DMS 273 (cell line): Measurements from ENCODE around the gene SREK1IP1.

Experiments used
- DNase-seq: peaks from one replicate; lab custom pipeline; 2025; ENCODE audit not compliant: unreplicated experiment; lab: John Stamatoyannopoulos, UW

Gene SREK1IP1

DNA sequence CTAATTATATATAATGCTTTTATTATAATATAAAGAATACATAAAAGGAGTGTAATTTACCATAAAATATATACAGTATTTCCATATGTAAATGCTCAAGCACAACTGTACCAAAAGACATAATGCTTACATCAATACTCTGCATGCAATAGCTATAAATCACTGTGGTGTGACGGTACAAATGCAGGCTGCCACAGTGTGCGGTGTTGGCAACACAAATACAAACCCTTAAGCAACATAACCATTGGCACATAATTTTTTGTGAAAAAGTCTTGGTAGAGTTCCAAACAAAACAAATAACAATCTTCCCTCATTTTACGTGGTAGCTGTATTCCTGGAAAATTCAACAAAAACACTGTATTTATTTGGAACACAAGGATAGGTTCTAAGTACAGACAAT lies 80.1 kb downstream of the SREK1IP1 start:
- DNase-seq = no peak

GRCh38 chr5:64685866-64686265 lies 82.6 kb downstream of the SREK1IP1 start:
- DNase-seq = peak; percentile 67

DNA sequence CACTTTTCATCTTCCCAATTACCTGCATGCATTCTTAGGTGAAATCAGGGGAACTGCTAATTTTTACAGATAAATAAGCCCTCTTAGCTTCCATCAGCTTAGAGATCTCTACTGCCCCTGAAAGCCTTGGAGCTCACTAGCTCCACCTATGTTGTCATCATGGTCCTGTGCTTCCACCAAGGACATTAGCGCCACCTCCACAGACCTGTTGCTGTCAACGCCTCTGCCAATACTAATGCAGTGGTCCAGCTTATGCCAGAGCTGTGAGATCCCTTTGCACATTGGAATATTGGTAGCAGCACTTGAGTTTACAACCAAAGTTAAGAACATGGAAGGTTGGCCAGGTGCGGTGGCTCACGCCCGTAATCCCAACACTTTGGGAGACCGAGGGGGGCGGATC lies 85.9 kb downstream of the SREK1IP1 start:
- DNase-seq = peak; percentile 7

GRCh38 chr5:64680289-64680688 lies 88.2 kb downstream of the SREK1IP1 start:
- DNase-seq = peak; percentile 49

DNA sequence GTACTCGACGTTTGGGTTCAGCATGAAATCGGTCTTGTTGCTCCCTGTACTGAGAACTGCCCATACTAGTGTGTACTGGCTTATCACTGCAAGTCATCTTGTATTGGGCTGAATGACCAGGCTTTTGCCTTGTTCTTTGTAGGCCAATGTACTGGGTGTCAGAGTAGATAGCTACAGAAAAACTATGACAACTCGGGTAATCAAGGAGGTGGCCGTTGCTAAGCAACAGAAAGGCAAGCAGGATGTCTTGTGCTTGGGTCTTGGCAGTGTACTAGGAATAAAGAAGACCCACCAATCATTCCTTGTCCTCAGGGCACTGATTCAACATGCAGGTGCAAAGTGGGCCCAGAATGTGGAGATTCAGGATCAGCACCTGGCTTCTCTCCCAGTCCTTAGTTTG lies 90.1 kb downstream of the SREK1IP1 start:
- DNase-seq = no peak

- no peak for DNase-seq
These were observed 96.8 kb downstream of the SREK1IP1 start for GRCh38 chr5:64671678-64672077.

GRCh38 chr5:64670277-64670676 lies 98.2 kb downstream of the SREK1IP1 start:
- no peak for DNase-seq
